Mesodermal cell (in vitro differentiated cells): ENCODE data around the gene SNTG2. TPM values are rescaled to one million over a fixed set of nuclear protein-coding genes. Genes with fewer than 3 reads are reported as not detected.
"Not testable (repeated sequence)": the region's sequence is repeated elsewhere in the genome, so short reads cannot be mapped to it uniquely, and the experiment has no call there.

Experiments
- H3K27ac ChIP-seq: 2 replicates; pipeline ENCODE4 v1.7.0; 2013; ENCODE audit warnings: mild to moderate bottlenecking, low read depth, low read length, moderate library complexity; ENCODE audit not compliant: severe bottlenecking
- H3K36me3 ChIP-seq: 2 replicates; pipeline ENCODE4 v1.7.1; 2013; ENCODE audit warnings: mild to moderate bottlenecking, low read length, moderate library complexity; ENCODE audit not compliant: control insufficient read depth, insufficient read depth
- H3K4me1 ChIP-seq: one replicate; pipeline ENCODE4 v1.7.1; 2013; ENCODE audit warnings: mild to moderate bottlenecking, low read length; ENCODE audit not compliant: insufficient read depth, control insufficient read depth, poor library complexity, severe bottlenecking
- H3K4me3 ChIP-seq: 2 replicates; pipeline ENCODE4 v1.7.0; 2013; ENCODE audit warnings: low read length, control low read depth, mild to moderate bottlenecking; ENCODE audit not compliant: insufficient read depth, poor library complexity, severe bottlenecking; ENCODE audit errors: extremely low read depth
- H3K9me3 ChIP-seq: 2 replicates; pipeline ENCODE4 v1.7.1; 2013; ENCODE audit warnings: mild to moderate bottlenecking, low read length, moderate library complexity; ENCODE audit not compliant: control insufficient read depth
- WGBS, 2 experiments: methylation state at CpG; one replicate each; pipeline ENCODE4 v1.1.5; 2013; ENCODE audit warnings: missing lambda C conversion rate in 2 of 2; ENCODE audit not compliant: insufficient coverage in 2 of 2; 5-methylcytosine and 5-hydroxymethylcytosine counted together
- polyA plus RNA-seq, 2 experiments: library from polyadenylated mRNA; stranded (reverse); fragments of 50-300 nt; gene quantifications; one replicate each; pipeline ENCODE4 v1.2.3, GENCODE V29; 2013

Gene SNTG2
- polyA plus RNA-seq (2013, experiment 1 of 2) = not detected
- not detected for polyA plus RNA-seq (2013, experiment 2 of 2)

GRCh38 chr2:950080-950966 is at the start of gene SNTG2:
Gene SNTG2 (plus strand): TSS chr2:950849. CDS start chr2:950997, 148 bp downstream.
- H3K9me3 ChIP-seq = no peaks in the 10 kb centered on the region
- no peak within 1 kb of the TSS for H3K27ac ChIP-seq
- peak within 1 kb of the TSS; percentile 39 for H3K4me3 ChIP-seq
- WGBS, 2 experiments = 0% methylated on average over 41 to 45 of the region's 100 CpGs
- H3K4me1 ChIP-seq = no peaks in the 10 kb centered on the region
- H3K36me3 ChIP-seq = no peaks in the 10 kb centered on the region

- WGBS, 2 experiments = 86 to 100% methylated on average over 1 of the region's 1 CpG
- Histone ChIP-seq H3K27ac (no peak overlapping the region), H3K4me3 (no peak overlapping the region), H3K4me1 (no peaks in the 10 kb centered on the region), H3K9me3 (no peaks in the 10 kb centered on the region), H3K36me3 (no peaks in the 10 kb centered on the region)
Measured at GRCh38 chr2:902584-902983, 48.1 kb upstream of the SNTG2 start.

- 49 to 56% methylated on average over 5 to 6 of the region's 8 CpGs for WGBS, 2 experiments
- Histone ChIP-seq H3K9me3 (no peaks in the 10 kb centered on the region), H3K4me3 (no peak overlapping the region), H3K36me3 (no peaks in the 10 kb centered on the region), H3K4me1 (no peaks in the 10 kb centered on the region), H3K27ac (no peak overlapping the region)
Measured at GRCh38 chr2:903223-903900, 47.3 kb upstream of the SNTG2 start.

DNA sequence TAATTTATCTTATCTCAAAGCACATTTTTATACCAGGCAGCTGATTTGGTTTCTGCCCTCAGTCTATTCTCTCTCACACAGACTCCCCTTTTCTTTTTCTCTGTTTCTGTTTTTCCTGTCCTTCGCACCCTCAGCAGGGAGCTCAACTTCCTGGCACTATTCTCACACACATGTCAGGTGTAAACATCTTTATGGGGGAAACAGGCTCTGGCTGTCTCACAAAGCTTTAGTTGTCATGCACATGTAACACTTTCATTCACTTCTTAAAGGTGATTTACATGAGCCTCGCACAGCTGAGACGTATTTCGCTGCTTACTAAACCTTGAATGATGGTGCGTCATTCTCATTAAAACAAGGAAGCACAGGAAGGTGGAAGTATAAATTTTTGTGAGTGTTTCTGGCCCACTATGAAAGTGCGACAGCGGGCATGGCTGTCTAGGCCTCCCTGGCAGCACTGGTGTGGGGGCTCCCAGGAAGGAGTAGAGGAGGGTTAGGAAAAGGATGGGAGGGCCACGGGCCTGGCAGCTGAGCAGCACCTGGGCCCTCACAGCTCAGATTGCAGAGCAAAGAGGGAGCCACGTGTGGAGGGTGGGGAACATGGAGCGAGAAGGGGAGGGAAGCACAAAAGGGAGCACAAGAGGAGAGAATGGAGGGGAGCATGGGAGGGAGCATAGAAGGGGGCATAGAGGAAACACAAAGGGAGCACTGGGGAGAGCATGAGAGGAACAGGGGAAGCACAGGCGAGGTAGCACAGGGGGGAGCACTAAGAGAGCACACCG is 46.2 kb upstream of the SNTG2 start:
- H3K4me1 ChIP-seq = no peaks in the 10 kb centered on the region
- no peak overlapping the region for H3K4me3 ChIP-seq
- no peak overlapping the region for H3K27ac ChIP-seq
- H3K36me3 ChIP-seq = no peaks in the 10 kb centered on the region
- WGBS, 2 experiments = 50 to 57% methylated on average over 11 of the region's 12 CpGs
- H3K9me3 ChIP-seq = no peaks in the 10 kb centered on the region

DNA sequence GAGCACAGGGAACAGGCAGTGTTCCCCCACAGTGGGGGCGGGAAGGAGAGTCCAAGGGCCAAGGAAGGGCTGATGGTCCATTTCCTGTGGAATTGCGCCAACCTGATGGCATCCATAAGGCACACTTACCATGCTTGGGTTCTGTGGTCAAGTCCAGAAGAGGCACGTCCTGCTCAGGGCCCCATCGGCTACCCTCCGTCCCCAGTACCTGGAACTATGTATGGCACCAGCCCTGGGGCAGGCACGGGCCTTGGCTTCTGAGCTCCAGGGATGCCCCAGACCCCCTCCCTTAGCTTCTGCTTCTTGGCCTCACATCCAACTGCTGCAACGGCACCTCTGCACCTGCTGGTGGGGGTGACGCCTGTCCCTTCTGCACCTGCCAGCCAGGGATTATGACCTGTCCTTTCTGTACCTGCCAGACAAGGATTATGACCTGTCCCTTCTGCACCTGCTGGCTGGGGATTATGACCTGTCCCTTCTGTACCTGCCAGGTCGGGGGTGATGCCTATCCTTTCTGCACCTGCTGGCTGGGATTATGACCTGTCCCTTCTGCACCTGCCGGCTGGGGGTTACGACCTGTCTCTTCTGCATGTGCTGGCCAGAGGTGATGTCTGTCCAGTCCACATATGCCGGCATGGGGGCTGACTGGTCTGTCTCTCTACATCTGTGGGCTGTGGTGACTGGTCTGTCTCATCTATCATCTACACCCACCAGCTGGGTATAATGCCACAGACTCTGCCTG is 45.4 kb upstream of the SNTG2 start:
- Histone ChIP-seq H3K9me3 (no peaks in the 10 kb centered on the region), H3K4me1 (no peaks in the 10 kb centered on the region), H3K27ac (no peak overlapping the region), H3K4me3 (no peak overlapping the region), H3K36me3 (no peaks in the 10 kb centered on the region)
- 86 to 91% methylated on average over 12 of the region's 12 CpGs for WGBS, 2 experiments

GRCh38 chr2:905833-906140 is 44.9 kb upstream of the SNTG2 start:
- 88 to 91% methylated on average over 3 to 4 of the region's 5 CpGs for WGBS, 2 experiments
- no peaks in the 10 kb centered on the region for H3K36me3 ChIP-seq
- no peaks in the 10 kb centered on the region for H3K9me3 ChIP-seq
- no peaks in the 10 kb centered on the region for H3K4me1 ChIP-seq
- H3K27ac ChIP-seq = no peak overlapping the region
- no peak overlapping the region for H3K4me3 ChIP-seq

DNA sequence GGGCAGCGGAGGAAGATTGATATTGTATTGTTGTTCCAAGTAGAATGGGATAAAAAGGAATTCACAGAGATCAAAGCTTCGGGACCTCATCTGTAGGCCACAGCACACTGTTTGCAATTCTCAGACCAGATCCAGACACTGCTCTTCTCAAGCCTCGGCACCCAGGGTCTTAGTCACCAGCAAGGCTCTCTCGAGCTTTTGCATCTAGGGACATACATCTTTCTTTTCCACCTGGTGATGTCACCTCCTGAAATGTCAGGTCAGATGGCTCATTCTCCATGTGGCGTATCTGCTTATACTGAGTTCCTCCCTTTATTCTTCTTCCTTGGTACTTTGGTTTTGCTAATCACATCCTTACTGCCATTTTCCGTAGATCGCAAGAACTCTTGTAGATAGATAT is 42.9 kb upstream of the SNTG2 start:
- Histone ChIP-seq H3K4me3 (no peak overlapping the region), H3K4me1 (no peaks in the 10 kb centered on the region), H3K9me3 (no peaks in the 10 kb centered on the region), H3K36me3 (no peaks in the 10 kb centered on the region), H3K27ac (no peak overlapping the region)
- 83 to 92% methylated on average over 7 of the region's 7 CpGs for WGBS, 2 experiments

- no peaks in the 10 kb centered on the region for H3K9me3 ChIP-seq
- H3K4me1 ChIP-seq = no peaks in the 10 kb centered on the region
- no peaks in the 10 kb centered on the region for H3K36me3 ChIP-seq
- no peak overlapping the region for H3K27ac ChIP-seq
- 90% methylated on average over 4 of the region's 4 CpGs for WGBS, 2 experiments
- no peak overlapping the region for H3K4me3 ChIP-seq
Measured at GRCh38 chr2:908568-908967, 42.1 kb upstream of the SNTG2 start.

- not testable (repeated sequence) for H3K36me3 ChIP-seq, H3K4me3 ChIP-seq, H3K4me1 ChIP-seq, H3K9me3 ChIP-seq, H3K27ac ChIP-seq
- WGBS, 2 experiments = 88 to 94% methylated on average over 12 to 13 of the region's 27 CpGs
Measured at GRCh38 chr2:909764-910379, 40.8 kb upstream of the SNTG2 start.

DNA sequence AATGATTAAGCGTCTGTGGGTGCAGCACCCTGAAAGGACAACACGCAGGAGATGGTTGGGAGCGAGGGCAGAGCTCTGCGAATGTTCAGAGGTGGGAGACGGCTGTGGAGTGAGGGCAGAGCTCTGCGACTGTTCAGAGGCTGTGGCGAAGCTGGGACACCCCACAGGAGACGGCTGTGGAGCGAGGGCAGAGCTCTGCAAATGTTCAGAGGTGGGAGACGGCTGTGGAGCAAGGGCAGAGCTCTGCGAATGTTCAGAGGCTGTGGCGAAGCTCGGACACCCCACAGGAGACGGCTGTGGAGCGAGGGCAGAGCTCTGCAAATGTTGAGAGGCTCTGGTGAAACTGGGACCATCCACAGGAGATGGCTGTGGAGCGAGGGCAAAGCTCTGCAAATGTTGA is 40.0 kb upstream of the SNTG2 start:
- H3K27ac ChIP-seq = no peak overlapping the region
- WGBS, 2 experiments = 80 to 87% methylated on average over 16 of the region's 16 CpGs
- H3K36me3 ChIP-seq = no peaks in the 10 kb centered on the region
- no peaks in the 10 kb centered on the region for H3K9me3 ChIP-seq
- H3K4me3 ChIP-seq = no peak overlapping the region
- no peaks in the 10 kb centered on the region for H3K4me1 ChIP-seq
